Smooth muscle cell (in vitro differentiated cells): Measurements from ENCODE around the gene THBS2. TPM values are rescaled to one million over a fixed set of nuclear protein-coding genes. Genes with fewer than 3 reads are reported as not detected.

Experiments
- DNase-seq: peaks from one replicate; lab custom pipeline; 2025; ENCODE audit not compliant: unreplicated experiment; lab: John Stamatoyannopoulos, UW
- H2AFZ ChIP-seq: fragments of 200-600 bp; sonication (generic); 2 replicates; pipeline ENCODE4 v1.6.0; 2016; ENCODE audit warnings: antibody characterized with exemption, low read depth, mild to moderate bottlenecking
- H3F3A ChIP-seq: fragments of 200-600 bp; sonication (generic); 2 replicates; pipeline ENCODE4 v1.6.0; 2017; ENCODE audit warnings: antibody characterized with exemption, low read depth
- H3K27ac ChIP-seq: fragments of 200-600 bp; sonication (generic); 2 replicates; pipeline ENCODE4 v1.5.1; 2016; ENCODE audit warnings: low read depth, mild to moderate bottlenecking
- H3K27me3 ChIP-seq: fragments of 200-600 bp; sonication (generic); 2 replicates; pipeline ENCODE4 v1.6.1; 2016; ENCODE audit warnings: low read depth, mild to moderate bottlenecking
- H3K36me3 ChIP-seq: fragments of 200-600 bp; sonication (generic); 2 replicates; pipeline ENCODE4 v1.5.1; 2016; ENCODE audit warnings: low read depth
- H3K4me1 ChIP-seq: fragments of 200-600 bp; sonication (generic); 2 replicates; pipeline ENCODE4 v1.5.1; 2016; ENCODE audit warnings: low read depth
- H3K4me2 ChIP-seq: fragments of 200-600 bp; sonication (generic); 2 replicates; pipeline ENCODE4 v1.6.0; 2016; ENCODE audit warnings: mild to moderate bottlenecking
- H3K4me3 ChIP-seq: fragments of 200-600 bp; sonication (generic); 2 replicates; pipeline ENCODE4 v1.5.1; 2016; ENCODE audit warnings: mild to moderate bottlenecking
- H3K79me2 ChIP-seq: fragments of 200-600 bp; sonication (generic); 2 replicates; pipeline ENCODE4 v1.6.0; 2016; ENCODE audit warnings: low read depth, mild to moderate bottlenecking
- H3K9ac ChIP-seq: fragments of 200-600 bp; sonication (generic); 2 replicates; pipeline ENCODE4 v1.6.0; 2016; ENCODE audit warnings: low read depth
- H3K9me3 ChIP-seq: fragments of 200-600 bp; sonication (generic); replicated peaks from 2 replicates; pipeline ENCODE4 v1.5.1; 2016; ENCODE audit warnings: low read depth
- H4K20me1 ChIP-seq: fragments of 200-600 bp; sonication (generic); 2 replicates; pipeline ENCODE4 v1.6.0; 2016; ENCODE audit warnings: low read depth
- CTCF ChIP-seq: fragments of 200-600 bp; sonication (generic); IDR thresholded peaks from 2 replicates; pipeline ENCODE4 v1.5.1; 2017; ENCODE audit warnings: borderline replicate concordance, mild to moderate bottlenecking, antibody characterized with exemption; ENCODE audit not compliant: insufficient read depth, poor library complexity, severe bottlenecking
- WGBS: methylation state at CpG from one replicate; pipeline ENCODE4 v1.1.7; 2016; ENCODE audit warnings: low lambda C conversion rate; 5-methylcytosine and 5-hydroxymethylcytosine counted together
- polyA plus RNA-seq: library from polyadenylated mRNA; unstranded; fragments of >200 nt; fragmentation: Nextera tagmentation; extraction: Ambion mirVana; gene quantifications from 2 replicates; pipeline ENCODE4 v1.2.1, GENCODE V29; 2016
- total RNA-seq: library from RNA; depleted of rRNA; stranded (reverse); fragments of >200 nt; gene quantifications from 2 replicates; pipeline ENCODE4 v1.2.3, GENCODE V29; 2014

The THBS2 gene
- total and polyA plus RNA-seq, 2 experiments from 2014 or later: 10.1 to 13.9 TPM

GRCh38 chr6:169194737-169195136 lies 58.9 kb downstream of the THBS2 start:
- no peak overlapping the region for H2AFZ ChIP-seq

DNA sequence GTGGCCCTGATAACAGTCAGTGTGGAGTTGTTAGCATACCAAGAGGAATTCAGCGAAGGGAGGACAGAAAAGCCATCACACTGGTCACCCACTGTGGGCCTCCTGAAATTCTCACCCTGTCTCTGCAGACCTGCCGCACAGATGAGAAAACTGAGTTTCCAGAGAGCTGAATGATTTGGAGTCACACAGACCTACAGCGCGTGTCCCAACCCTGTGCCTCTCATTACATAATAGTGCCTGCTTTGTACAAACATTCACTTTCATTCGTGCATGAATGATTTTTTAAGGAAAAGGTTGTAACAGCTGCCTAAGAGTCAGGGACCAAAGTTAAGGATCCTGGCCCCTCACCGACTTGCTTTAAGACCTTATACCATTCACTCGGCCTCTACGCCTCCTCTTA lies 62.7 kb downstream of the THBS2 start:
- no peaks in the 10 kb centered on the region for H3K36me3 ChIP-seq
- no peaks in the 10 kb centered on the region for H3K9me3 ChIP-seq
- H4K20me1 ChIP-seq: no peaks in the 10 kb centered on the region
- H3K27ac ChIP-seq: peak overlapping the region; percentile 63
- no peaks in the 10 kb centered on the region for H3F3A ChIP-seq
- H3K9ac ChIP-seq: peak overlapping the region; percentile 12
- no peak overlapping the region for H3K4me3 ChIP-seq
- H3K79me2 ChIP-seq: no peaks in the 10 kb centered on the region
- WGBS: 95% methylated on average over 8 of the region's 8 CpGs
- TF ChIP-seq CTCF: no peak
- H2AFZ ChIP-seq: no peak overlapping the region
- H3K27me3 ChIP-seq: no peaks in the 10 kb centered on the region
- no peak for DNase-seq
- H3K4me2 ChIP-seq: no peak overlapping the region
- H3K4me1 ChIP-seq: peaks cover 5% of the 10 kb centered on the region

More at GRCh38 chr6:169194737-169195136, 58.9 kb downstream of the THBS2 start:
- H3K36me3 ChIP-seq: no peaks in the 10 kb centered on the region
- H3F3A ChIP-seq: no peaks in the 10 kb centered on the region
- no peaks in the 10 kb centered on the region for H3K27me3 ChIP-seq
- no peaks in the 10 kb centered on the region for H3K79me2 ChIP-seq
- no peaks in the 10 kb centered on the region for H4K20me1 ChIP-seq
- no peak for TF ChIP-seq CTCF
- DNase-seq: no peak
- no peak overlapping the region for H3K9ac ChIP-seq
- no peak overlapping the region for H3K4me2 ChIP-seq
- no peak overlapping the region for H3K4me3 ChIP-seq
- H3K27ac ChIP-seq: no peak overlapping the region
- peaks cover 5% of the 10 kb centered on the region for H3K4me1 ChIP-seq
- 83% methylated on average over 2 of the region's 2 CpGs for WGBS
- H3K9me3 ChIP-seq: no peaks in the 10 kb centered on the region

GRCh38 chr6:169190144-169190584 lies 63.5 kb downstream of the THBS2 start:
- no peak for DNase-seq
- 47% methylated on average over 8 of the region's 8 CpGs for WGBS
- no peaks in the 10 kb centered on the region for H3K27me3 ChIP-seq
- H3K4me2 ChIP-seq: no peak overlapping the region
- H3K9ac ChIP-seq: no peak overlapping the region
- no peaks in the 10 kb centered on the region for H3K36me3 ChIP-seq
- no peaks in the 10 kb centered on the region for H3K79me2 ChIP-seq
- H3K9me3 ChIP-seq: no peaks in the 10 kb centered on the region
- no peak for TF ChIP-seq CTCF
- peaks cover 5% of the 10 kb centered on the region for H3K4me1 ChIP-seq
- H3K4me3 ChIP-seq: no peak overlapping the region
- H4K20me1 ChIP-seq: no peaks in the 10 kb centered on the region
- H3K27ac ChIP-seq: peak overlapping the region; percentile 63
- no peak overlapping the region for H2AFZ ChIP-seq
- H3F3A ChIP-seq: no peaks in the 10 kb centered on the region

DNA sequence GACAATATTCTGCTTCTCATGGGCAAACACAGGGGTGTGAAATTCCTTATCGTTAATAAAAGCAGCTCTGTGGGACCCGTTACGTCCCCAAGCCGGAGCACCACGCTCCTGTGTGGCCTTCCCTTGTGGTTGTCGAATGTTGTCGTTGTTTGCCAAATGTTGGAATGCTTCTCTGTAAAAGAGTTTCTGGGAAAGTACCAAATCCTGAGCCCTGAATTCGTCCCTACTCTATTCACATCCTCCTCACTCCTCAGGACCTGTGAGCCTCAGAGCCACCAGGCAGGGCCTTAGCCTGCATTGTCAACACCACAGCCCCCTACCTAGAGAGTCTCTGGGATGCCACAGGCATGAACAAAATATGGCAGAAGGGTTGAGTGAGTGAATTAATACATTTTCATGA lies 64.0 kb downstream of the THBS2 start:
- Histone ChIP-seq H3K27ac (peak overlapping the region; percentile 63), H3K4me3 (no peak overlapping the region), H4K20me1 (no peaks in the 10 kb centered on the region), H3K4me2 (no peak overlapping the region), H3K79me2 (no peaks in the 10 kb centered on the region), H3K27me3 (no peaks in the 10 kb centered on the region), H3F3A (no peaks in the 10 kb centered on the region), H2AFZ (no peak overlapping the region), H3K4me1 (peaks cover 5% of the 10 kb centered on the region), H3K9me3 (no peaks in the 10 kb centered on the region), H3K36me3 (no peaks in the 10 kb centered on the region), H3K9ac (no peak overlapping the region)
- no peak for TF ChIP-seq CTCF
- 88% methylated on average over 8 of the region's 8 CpGs for WGBS
- DNase-seq: no peak
